Activated T-cell treated with anti-CD3 and anti-CD28 coated beads, Interleukin-2, amount 50 U/mL, for 72 hours (primary cell): ENCODE results near the gene FAM124A. TPM values are rescaled to one million over a fixed set of nuclear protein-coding genes. Genes with fewer than 3 reads are reported as not detected.

Source experiments
- ATAC-seq, 2 donors: fragments of 150-1000 bp; cut with Tn5 transposase; replicated peaks in 1 of 2; 2 replicates each; pipeline ENCODE4 v1.10.0; 2021; ENCODE audit warnings: moderate library complexity in 2 of 2, mild to moderate bottlenecking in 1 of 2
- DNase-seq, 2 donors: peaks; one replicate each; pipeline ENCODE4 v3.0.0; 2021 to 2022; ENCODE audit warnings: mixed read lengths in 1 of 2
- H3K27ac Mint-ChIP-seq: one replicate; pipeline ENCODE4 v1.8.0; 2022; ENCODE audit warnings: mild to moderate bottlenecking, moderate library complexity, mixed read lengths
- H3K27me3 Mint-ChIP-seq: one replicate; pipeline ENCODE4 v1.8.0; 2022; ENCODE audit warnings: low read depth, mixed read lengths
- H3K36me3 Mint-ChIP-seq, 2 donors: one replicate each; pipeline ENCODE4 v1.8.0; 2022; ENCODE audit warnings: mixed read lengths in 2 of 2, mild to moderate bottlenecking in 1 of 2; ENCODE audit not compliant: insufficient read depth in 2 of 2
- H3K4me1 Mint-ChIP-seq: one replicate; pipeline ENCODE4 v1.8.0; 2022; ENCODE audit warnings: low read depth, mixed read lengths
- H3K4me3 Mint-ChIP-seq, 2 donors: one replicate each; pipeline ENCODE4 v1.8.0; 2022; ENCODE audit warnings: mild to moderate bottlenecking in 2 of 2, mixed read lengths in 2 of 2, moderate library complexity in 2 of 2
- H3K9me3 Mint-ChIP-seq, 2 donors: one replicate each; pipeline ENCODE4 v1.8.0; 2022; ENCODE audit warnings: mixed read lengths in 2 of 2
- total RNA-seq, 2 donors: library from RNA; stranded (reverse); gene quantifications; one replicate each; pipeline ENCODE4 v1.2.3, GENCODE V29; 2022

The FAM124A gene, protein sequence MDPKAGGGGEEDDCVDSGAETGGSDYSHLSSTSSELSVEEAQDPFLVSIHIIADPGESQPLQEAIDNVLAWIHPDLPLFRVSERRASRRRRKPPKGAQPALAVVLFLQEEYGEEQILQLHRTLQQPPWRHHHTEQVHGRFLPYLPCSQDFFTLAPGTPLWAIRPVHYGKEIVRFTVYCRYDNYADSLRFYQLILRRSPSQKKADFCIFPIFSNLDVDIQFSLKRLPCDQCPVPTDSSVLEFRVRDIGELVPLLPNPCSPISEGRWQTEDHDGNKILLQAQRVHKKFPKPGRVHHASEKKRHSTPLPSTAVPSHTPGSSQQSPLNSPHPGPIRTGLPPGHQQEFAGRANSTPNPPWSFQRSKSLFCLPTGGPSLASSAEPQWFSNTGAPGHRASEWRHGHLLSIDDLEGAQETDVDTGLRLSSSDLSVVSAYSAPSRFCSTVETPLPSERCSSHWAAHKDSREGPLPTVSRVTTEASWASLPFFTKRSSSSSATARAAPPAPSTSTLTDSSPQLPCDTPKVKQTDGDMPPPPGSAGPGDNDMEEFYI
- total RNA-seq, result under 1 TPM; 0.19 to 0.35 TPM

DNA sequence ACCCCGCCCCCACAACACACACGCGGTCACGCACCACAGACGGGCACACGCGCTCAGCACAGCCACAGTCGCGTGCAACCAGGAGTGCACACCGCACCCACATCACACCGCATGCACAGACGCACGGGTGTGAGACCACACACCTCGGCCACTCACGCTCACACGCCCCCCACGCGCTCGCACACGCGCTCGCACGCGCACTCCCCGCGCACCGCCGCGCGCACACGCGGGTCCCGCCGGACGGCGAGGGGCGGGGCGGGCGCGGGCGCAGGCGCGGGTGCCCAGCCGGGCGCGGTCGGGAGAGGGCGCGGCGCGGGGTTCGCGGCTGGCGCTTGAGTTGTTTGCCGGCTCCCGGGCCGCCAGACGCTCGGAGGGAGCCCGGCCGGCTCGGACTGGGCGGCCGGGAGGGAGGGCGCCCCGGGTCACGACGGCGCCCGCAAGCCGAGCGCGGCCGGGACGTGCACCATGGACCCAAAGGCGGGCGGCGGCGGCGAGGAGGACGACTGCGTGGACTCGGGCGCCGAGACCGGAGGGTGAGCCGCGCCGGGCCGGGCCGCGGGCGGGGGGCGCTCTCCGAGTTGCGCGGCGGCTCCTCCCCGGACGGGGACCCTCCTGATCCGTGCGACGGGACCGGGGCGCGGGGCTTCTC, at the start of gene FAM124A:
Gene FAM124A (plus strand): TSS at position 362 of the 649 bp plus-strand sequence. CDS start 104 bp downstream, at position 466.
- no peak within 1 kb of the TSS for H3K27ac Mint-ChIP-seq
- peaks cover 63% of the 10 kb centered on the region for H3K27me3 Mint-ChIP-seq
- peak; percentile 88 for ATAC-seq
- no peaks in the 10 kb centered on the region for H3K4me1 Mint-ChIP-seq
- DNase-seq, result peak; percentile 58 to 68
- peak within 1 kb of the TSS; percentile 76 for H3K4me3 Mint-ChIP-seq
- no peaks in the 10 kb centered on the region for H3K9me3 Mint-ChIP-seq
- no peaks in the 10 kb centered on the region for H3K36me3 Mint-ChIP-seq

DNA sequence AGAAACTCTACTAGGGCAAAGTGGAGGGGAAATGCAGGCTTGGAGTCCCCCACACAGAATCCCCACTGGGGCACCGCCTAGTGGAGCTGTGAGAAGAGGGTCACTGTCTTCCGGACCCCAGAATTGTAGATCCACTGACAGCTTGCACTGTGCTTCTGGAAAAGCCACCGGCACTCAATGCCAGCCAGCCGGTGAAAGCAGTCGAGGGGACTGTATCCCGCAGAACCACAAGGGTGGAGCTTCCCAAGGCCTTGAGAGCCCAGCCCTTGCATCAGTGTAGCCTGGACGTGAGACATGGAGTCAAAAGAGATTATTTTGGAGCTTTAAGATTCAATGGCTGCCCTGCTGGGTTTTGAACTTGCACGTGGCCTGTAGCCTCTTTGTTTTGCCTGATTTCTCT, 47.2 kb upstream of the FAM124A start:
- ATAC-seq, result no peak
- H3K9me3 Mint-ChIP-seq, result peaks cover 0 to 2% of the 10 kb centered on the region in 2 donors
- H3K27me3 Mint-ChIP-seq, result peaks cover 33% of the 10 kb centered on the region
- no peaks in the 10 kb centered on the region for H3K4me1 Mint-ChIP-seq
- H3K4me3 Mint-ChIP-seq, result no peak overlapping the region
- H3K36me3 Mint-ChIP-seq, result peaks cover 0 to 1% of the 10 kb centered on the region in 2 donors
- no peak for DNase-seq
- H3K27ac Mint-ChIP-seq, result no peak overlapping the region

DNA sequence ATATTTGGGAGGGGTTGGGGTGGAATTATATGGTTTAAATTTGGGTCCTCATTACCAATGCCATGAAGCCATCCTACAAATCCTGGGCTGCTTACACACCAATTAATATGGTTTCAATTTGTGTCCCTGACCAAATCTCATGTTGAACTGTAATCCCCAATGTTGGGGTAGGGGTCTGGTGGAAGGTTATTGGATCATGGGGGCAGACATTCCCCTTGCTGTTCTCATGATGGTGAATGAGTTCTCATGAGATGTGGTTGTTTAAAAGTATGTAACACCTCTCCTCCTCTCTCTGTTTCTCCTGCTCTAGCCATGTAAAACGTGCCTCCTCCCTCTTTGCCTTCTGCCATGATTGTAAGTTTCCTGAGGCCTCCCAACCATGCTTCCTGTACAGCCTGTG, 46.6 kb upstream of the FAM124A start:
- no peak for ATAC-seq
- Mint-ChIP-seq H3K4me3 (no peak overlapping the region), H3K36me3 (peaks cover 0 to 1% of the 10 kb centered on the region in 2 donors), H3K4me1 (no peaks in the 10 kb centered on the region), H3K27ac (no peak overlapping the region), H3K9me3 (peaks cover 0 to 2% of the 10 kb centered on the region in 2 donors), H3K27me3 (peaks cover 31% of the 10 kb centered on the region)
- no peak for DNase-seq

DNA sequence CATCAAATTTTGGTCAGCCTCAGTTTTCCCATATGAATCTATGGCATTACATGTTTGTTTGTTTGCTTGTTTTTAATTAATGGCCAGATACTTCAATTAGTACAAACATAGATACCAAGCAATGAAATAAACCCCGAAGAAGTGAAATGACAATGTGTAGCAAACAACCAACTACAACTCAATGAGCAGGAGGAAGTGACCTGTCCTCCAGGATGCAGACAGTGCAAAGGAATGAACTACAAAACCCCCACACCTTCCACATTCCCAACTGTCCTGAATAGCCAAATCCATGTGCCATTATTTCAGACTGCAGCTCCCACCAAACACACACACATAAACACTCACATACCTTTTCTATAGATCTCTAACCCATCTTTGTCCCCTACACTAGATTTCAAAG, 45.0 kb upstream of the FAM124A start:
- Mint-ChIP-seq H3K36me3 (peaks cover 0 to 1% of the 10 kb centered on the region in 2 donors), H3K9me3 (peaks cover 0 to 2% of the 10 kb centered on the region in 2 donors), H3K27ac (no peak overlapping the region), H3K4me3 (no peak overlapping the region), H3K27me3 (peaks cover 29% of the 10 kb centered on the region), H3K4me1 (no peaks in the 10 kb centered on the region)
- no peak for ATAC-seq
- DNase-seq, result no peak

DNA sequence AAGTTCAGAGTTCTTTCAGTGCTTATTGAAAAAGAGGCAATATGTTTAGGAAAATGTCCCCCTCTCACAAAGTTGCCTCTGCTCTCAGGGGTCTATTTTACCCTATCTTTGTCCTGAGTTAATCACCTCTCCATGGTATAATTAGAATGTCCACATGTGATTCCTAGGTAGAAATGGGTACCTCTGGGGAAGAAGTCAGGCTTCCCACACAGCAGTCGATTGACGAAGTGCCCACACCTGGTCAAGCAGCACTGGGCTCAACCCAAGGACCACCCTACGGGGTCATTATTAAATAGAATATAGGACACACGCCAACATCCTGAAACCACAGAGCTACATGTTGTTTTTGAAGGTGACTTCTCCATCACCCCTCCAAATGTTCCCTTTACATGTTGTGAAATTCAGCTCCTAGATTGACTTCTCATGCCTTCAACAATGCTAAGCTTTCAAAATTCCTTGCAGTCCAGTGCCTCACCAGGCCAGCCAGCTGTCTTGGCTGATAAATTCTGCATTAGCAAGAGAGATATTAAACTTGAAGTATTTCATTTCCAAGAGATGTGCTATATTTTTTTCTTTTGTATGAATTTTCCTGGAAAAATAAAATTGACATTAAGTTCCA, 43.6 kb upstream of the FAM124A start:
- Mint-ChIP-seq H3K27me3 (peaks cover 37% of the 10 kb centered on the region), H3K9me3 (peaks cover 0 to 2% of the 10 kb centered on the region in 2 donors), H3K36me3 (peaks cover 0 to 1% of the 10 kb centered on the region in 2 donors), H3K27ac (no peak overlapping the region), H3K4me3 (no peak overlapping the region), H3K4me1 (no peaks in the 10 kb centered on the region)
- ATAC-seq (no peak), DNase-seq (no peak)

DNA sequence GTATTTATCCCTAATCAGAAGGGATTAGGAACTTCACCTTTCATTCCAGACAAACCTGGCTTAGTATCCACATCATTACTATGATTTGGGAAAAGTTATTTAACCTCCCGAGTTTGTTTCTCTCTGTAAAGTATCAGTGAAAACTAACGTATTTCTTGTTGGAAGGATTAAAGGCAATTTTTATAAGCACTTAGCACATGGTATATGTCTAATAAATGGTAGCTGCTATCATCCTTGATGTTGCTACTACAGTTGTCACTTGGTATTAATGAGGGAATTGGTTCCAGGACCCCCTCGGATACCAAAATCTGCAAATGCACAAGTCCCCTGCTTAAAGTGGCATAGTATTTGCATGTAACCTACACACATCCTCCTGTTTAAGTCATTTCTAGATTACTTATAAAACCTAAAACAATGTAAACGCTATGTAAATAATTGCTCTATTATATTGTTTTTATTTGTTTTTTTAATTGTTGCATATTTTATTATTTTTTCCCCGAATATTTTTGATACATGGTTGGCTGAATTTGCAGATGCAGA, 42.7 kb upstream of the FAM124A start:
- no peaks in the 10 kb centered on the region for H3K4me1 Mint-ChIP-seq
- DNase-seq, result no peak
- no peak for ATAC-seq
- peaks cover 0 to 1% of the 10 kb centered on the region in 2 donors for H3K36me3 Mint-ChIP-seq
- H3K27ac Mint-ChIP-seq, result no peak overlapping the region
- no peak overlapping the region for H3K4me3 Mint-ChIP-seq
- H3K27me3 Mint-ChIP-seq, result peaks cover 47% of the 10 kb centered on the region
- peaks cover 0 to 2% of the 10 kb centered on the region in 2 donors for H3K9me3 Mint-ChIP-seq

DNA sequence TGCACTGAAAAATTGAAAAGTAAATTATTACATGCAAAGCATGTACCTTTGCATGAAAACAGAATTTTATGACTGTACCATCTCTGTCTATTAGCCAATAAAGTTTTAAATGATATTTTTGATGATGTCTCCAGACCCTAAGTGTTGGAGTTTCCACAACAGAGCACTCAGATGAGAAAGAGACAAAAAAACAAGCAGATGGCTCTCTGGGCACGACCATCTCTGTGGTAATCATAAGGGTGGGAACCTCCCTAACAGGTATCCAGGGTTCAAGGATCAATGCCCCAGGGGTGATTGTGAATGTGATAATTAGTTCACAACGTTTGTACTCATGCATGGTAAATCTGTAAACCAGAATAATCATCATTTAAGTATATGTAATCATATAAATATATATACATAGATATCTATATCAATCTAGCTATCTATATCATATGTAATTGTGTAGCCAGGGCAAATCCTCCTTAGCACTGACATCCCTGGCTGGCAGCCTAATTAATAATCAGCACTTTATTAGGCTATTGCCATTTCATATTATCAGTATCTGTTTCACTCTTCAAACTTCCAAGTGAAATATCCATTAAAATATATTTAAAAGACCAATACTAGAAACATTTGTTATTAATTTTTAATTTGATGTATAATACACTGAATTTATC, 41.2 kb upstream of the FAM124A start:
- Mint-ChIP-seq H3K36me3 (peaks cover 0 to 1% of the 10 kb centered on the region in 2 donors), H3K9me3 (no peaks in the 10 kb centered on the region), H3K4me1 (no peaks in the 10 kb centered on the region), H3K4me3 (no peak overlapping the region), H3K27ac (no peak overlapping the region), H3K27me3 (peaks cover 52% of the 10 kb centered on the region)
- ATAC-seq (no peak), DNase-seq (no peak)

DNA sequence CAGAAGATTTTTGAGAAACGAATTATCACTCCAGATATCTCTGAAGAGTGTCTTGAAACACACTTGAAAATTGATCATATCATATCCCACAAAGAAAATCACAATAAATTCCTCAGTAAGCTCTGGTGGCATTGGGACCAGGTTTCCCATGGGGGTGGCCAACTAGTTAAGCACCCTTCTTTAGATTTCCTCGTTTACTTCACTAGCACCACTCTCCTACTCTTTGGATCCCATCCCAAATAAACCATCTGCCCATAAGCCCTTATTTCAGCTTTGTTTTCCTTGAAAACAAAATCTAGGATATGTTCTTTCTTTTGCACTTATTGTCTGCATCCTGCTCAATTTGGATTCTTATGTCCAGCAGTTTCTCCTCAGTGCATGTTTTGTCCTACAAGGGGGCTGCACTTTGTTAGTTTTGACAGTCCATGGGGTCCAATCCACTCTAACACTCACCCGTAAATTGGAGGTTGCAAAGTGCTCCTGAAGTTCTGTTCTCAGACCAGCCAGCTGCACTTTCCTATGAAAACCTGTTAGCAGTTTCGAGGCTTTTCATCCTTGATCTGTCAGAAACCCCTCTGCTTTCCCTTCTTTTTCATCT, 40.3 kb upstream of the FAM124A start:
- Mint-ChIP-seq H3K4me3 (no peak overlapping the region), H3K9me3 (no peaks in the 10 kb centered on the region), H3K4me1 (no peaks in the 10 kb centered on the region), H3K36me3 (no peaks in the 10 kb centered on the region), H3K27me3 (peaks cover 51% of the 10 kb centered on the region), H3K27ac (no peak overlapping the region)
- ATAC-seq (no peak), DNase-seq (no peak)

DNA sequence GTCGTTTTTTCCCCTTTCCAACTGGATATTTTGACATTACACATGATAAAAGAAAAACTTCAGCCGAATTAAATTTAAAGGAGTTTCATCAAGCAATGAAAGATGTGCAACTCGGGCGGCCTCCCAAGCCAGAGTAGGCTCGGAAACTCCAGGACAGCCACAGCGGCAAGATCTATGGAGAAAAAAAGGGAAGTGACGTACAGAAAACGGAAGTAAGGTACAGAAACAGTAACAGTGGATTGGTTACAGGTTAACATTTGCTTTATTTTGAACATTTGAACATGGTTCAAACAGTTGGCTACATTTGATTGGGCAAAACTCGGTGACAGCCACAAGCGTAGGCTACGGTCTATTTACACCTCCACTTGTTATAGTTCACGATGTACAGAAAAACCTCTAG, 30.5 kb upstream of the FAM124A start:
- DNase-seq, result no peak
- H3K4me1 Mint-ChIP-seq, result peaks cover 9% of the 10 kb centered on the region
- ATAC-seq, result no peak
- no peaks in the 10 kb centered on the region for H3K9me3 Mint-ChIP-seq
- H3K36me3 Mint-ChIP-seq, result no peaks in the 10 kb centered on the region
- H3K4me3 Mint-ChIP-seq, result no peak overlapping the region
- H3K27ac Mint-ChIP-seq, result no peak overlapping the region
- H3K27me3 Mint-ChIP-seq, result peaks cover 15% of the 10 kb centered on the region

DNA sequence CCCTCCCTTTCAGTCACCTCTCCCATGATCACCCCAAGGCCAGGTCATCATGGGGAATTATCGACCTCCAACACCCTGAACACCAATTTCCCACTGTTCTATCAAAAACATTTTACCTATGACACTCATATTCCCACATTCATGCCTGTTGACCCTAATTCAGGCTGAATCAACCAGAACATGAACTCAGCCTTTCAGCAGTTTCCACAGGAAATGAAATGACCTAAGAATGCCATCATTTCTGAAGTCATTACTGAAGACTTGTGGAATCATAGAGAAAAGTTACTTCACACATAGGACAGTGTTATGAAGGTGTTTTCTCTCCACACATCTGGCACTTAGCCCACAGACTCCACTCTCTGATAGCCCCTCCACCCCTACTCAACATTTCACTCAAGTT, 29.9 kb upstream of the FAM124A start:
- peak; percentile 51 to 90 for ATAC-seq
- Mint-ChIP-seq H3K27ac (no peak overlapping the region), H3K4me3 (peak overlapping the region in 1 of 2 donors; percentile 1), H3K27me3 (peaks cover 15% of the 10 kb centered on the region), H3K36me3 (no peaks in the 10 kb centered on the region), H3K4me1 (peaks cover 9% of the 10 kb centered on the region), H3K9me3 (no peaks in the 10 kb centered on the region)
- DNase-seq, result no peak

DNA sequence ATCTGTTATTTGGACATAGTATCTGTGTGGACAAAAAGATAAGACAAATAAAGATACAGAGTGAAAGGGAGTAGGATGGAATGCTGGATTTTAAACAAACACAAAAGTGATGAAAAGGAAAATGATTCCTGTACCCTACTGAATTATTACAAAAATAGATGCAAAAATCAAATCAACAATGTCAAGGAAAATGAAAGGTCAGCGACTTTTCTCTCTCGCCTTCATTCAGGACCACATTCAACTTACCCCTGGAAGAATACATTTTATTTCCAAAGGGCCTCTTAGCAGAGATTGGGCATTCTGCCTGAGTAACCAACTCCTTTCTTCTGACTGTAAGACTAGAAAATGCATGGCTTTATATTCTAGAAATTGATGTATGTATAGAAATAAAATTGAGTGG, 28.8 kb upstream of the FAM124A start:
- ATAC-seq, result no peak
- DNase-seq, result no peak
- Mint-ChIP-seq H3K9me3 (no peaks in the 10 kb centered on the region), H3K4me3 (no peak overlapping the region), H3K27ac (no peak overlapping the region), H3K4me1 (peaks cover 9% of the 10 kb centered on the region), H3K36me3 (no peaks in the 10 kb centered on the region), H3K27me3 (peaks cover 15% of the 10 kb centered on the region)

DNA sequence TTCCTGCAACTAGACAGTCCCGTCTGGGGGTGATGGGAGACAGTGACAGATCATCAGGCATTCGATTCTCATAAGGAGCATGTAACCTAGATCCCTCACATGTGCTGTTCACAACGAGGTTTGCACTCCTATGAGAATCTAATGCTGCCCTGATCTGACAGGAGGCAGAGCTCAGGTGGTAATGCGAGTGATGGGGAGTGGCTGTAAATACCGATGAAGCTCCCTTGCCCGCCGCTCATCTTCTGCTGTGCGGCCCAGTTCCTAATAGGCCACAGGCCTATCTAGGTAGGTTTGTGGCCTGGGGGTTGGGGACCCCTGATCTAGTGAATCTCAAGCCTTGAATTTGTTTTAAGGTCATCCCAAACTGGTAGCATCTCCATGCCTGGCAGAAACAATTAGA, 27.3 kb upstream of the FAM124A start:
- DNase-seq (no peak), ATAC-seq (no peak)
- peaks cover 0 to 2% of the 10 kb centered on the region in 2 donors for H3K36me3 Mint-ChIP-seq
- H3K4me3 Mint-ChIP-seq, result no peak overlapping the region
- no peak overlapping the region for H3K27ac Mint-ChIP-seq
- H3K4me1 Mint-ChIP-seq, result peaks cover 9% of the 10 kb centered on the region
- peaks cover 2 to 3% of the 10 kb centered on the region in 2 donors for H3K9me3 Mint-ChIP-seq
- H3K27me3 Mint-ChIP-seq, result peaks cover 15% of the 10 kb centered on the region
